IPS DF 4.7 (cell line): Measurements from ENCODE around the gene SEPHS2.
"Not testable (repeated sequence)": the region's sequence is repeated elsewhere in the genome, so short reads cannot be mapped to it uniquely, and the experiment has no call there.

Experiments
- DNase-seq: peaks from one replicate; pipeline ENCODE4 v3.0.0-alpha.2; 2013; ENCODE audit warnings: low spot score; ENCODE audit errors: extremely low read depth

Gene SEPHS2

GRCh38 chr16:30470170-30470512 is 24.5 kb upstream of the SEPHS2 start:
- no peak for DNase-seq

- DNase-seq: no peak
These were observed 18.4 kb upstream of the SEPHS2 start for GRCh38 chr16:30464078-30464477.

GRCh38 chr16:30461426-30461825 is 15.8 kb upstream of the SEPHS2 start:
- not testable (repeated sequence) for DNase-seq

- DNase-seq: no peak
These were observed 13.8 kb upstream of the SEPHS2 start for GRCh38 chr16:30459456-30459855.

GRCh38 chr16:30458561-30459394 is 13.1 kb upstream of the SEPHS2 start:
- DNase-seq: no peak

- no peak for DNase-seq
These were observed 12.3 kb upstream of the SEPHS2 start for GRCh38 chr16:30457743-30458560.

GRCh38 chr16:30457256-30457655 is 11.6 kb upstream of the SEPHS2 start:
- no peak for DNase-seq

- DNase-seq: no peak
These were observed 10.6 kb upstream of the SEPHS2 start for GRCh38 chr16:30456302-30456701.

- DNase-seq: not testable (repeated sequence)
These were observed 7.3 kb upstream of the SEPHS2 start for GRCh38 chr16:30452709-30453580.

GRCh38 chr16:30449116-30449435 is 3.4 kb upstream of the SEPHS2 start:
- no peak for DNase-seq

- no peak for DNase-seq
These were observed 2.0 kb upstream of the SEPHS2 start for GRCh38 chr16:30447512-30448226.

GRCh38 chr16:30446203-30446595 is 525 bp upstream of the SEPHS2 start:
- DNase-seq: no peak

- DNase-seq: no peak
These were observed 596 bp downstream of the SEPHS2 start for GRCh38 chr16:30445149-30445407.

GRCh38 chr16:30444231-30445148 is 1.2 kb downstream of the SEPHS2 start:
- no peak for DNase-seq

GRCh38 chr16:30443631-30444030 is 2.0 kb downstream of the SEPHS2 start:
- DNase-seq: no peak

GRCh38 chr16:30439720-30440348 is 5.8 kb downstream of the SEPHS2 start:
- no peak for DNase-seq

GRCh38 chr16:30438835-30439234 is 6.8 kb downstream of the SEPHS2 start:
- no peak for DNase-seq

GRCh38 chr16:30437511-30438046 is 8.1 kb downstream of the SEPHS2 start:
- DNase-seq: no peak

- no peak for DNase-seq
These were observed 10.8 kb downstream of the SEPHS2 start for GRCh38 chr16:30434852-30435251.
